HG03571 (cell line): ENCODE measurements around the gene C1orf21.

Source experiments
- ATAC-seq: cut with Tn5 transposase; IDR thresholded peaks from one replicate; pipeline ENCODE4 v1.9.1; 2021; ENCODE audit not compliant: unreplicated experiment

Gene C1orf21

DNA sequence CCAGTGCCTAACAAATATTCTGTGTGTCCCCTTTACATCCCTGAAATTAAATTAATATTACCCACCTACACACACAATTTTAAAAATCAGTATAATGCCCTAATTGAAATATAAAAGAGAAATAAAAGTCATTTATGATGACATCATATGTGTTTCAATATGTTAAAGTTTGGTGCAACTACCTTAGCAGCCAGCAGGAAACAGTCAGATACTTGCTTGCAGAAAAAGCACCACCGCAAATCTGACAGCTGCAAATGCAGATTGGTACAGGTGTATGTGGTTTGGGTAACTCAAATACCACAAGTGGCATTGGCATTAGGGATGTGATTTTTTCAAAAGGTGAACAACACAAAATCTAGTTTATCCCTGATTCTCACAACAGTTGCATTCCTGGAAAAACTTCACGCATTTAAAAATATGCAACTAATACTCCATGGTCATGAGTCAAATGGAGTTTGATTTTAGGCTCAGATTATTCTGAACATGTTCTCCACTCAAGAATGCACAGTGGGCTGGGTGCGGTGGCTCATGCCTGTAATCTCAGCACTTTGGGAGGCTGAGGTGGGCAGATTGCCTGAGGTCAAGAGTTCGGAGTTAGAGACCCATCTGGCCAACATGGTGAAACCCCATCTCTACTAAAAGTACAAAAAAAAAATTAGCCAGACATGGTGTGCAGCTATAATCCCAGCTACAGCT lies 261.5 kb downstream of the C1orf21 start:
- ATAC-seq: no peak

DNA sequence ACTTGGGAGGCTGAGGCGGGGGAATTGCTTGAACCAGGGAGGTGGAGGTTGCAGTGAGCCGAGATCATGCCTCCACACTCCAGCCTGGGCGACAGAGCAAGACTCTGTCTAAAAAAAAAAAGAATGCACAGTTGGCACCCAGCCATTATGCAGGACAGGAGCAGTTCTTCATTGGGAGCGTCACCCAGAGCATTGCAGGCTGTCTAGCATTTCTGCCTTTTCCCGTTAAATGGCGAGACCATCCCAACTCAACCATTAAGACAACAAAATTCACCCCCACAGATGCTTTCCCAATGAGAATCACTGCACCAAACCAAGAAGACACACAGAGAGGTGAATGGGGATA lies 262.0 kb downstream of the C1orf21 start:
- no peak for ATAC-seq

- ATAC-seq: peak; percentile 85
These were observed 262.6 kb downstream of the C1orf21 start for GRCh38 chr1:184649451-184649888.

DNA sequence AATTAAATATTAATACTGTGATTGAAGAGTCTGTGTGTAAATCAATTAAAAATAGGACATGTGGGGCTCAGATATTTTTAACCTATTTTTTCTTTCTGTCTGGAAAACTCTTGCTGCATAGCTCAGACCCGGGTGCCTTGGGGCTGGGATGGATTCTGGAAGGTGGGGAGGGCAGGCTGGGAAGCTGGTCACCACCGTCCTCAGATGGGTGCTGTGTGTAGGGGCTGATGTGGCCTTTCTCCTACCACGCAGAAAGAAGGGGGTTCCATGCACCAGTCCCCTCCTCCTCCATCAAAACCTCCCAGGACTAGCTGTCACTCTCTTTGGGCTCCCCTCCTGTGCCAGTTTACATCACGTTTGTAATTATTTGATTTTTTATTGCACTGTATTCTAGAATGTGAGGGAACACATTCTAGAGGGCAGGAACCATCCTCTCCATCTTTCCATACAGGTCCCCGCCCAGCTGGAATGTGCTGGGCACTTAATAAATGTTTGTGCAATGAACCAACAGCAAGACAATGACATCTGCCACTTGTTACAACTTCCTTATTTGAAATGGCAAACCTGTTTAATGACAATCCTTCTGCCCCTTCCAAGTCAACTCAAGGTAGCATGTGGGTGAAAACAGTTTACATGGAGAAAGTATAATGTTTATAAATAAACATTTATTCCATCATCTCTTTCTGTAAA lies 263.5 kb downstream of the C1orf21 start:
- no peak for ATAC-seq

GRCh38 chr1:184655185-184655584 lies 268.4 kb downstream of the C1orf21 start:
- ATAC-seq: no peak

- ATAC-seq: no peak
These were observed 269.4 kb downstream of the C1orf21 start for GRCh38 chr1:184656221-184656620.

GRCh38 chr1:184658055-184658454 lies 271.2 kb downstream of the C1orf21 start:
- no peak for ATAC-seq

DNA sequence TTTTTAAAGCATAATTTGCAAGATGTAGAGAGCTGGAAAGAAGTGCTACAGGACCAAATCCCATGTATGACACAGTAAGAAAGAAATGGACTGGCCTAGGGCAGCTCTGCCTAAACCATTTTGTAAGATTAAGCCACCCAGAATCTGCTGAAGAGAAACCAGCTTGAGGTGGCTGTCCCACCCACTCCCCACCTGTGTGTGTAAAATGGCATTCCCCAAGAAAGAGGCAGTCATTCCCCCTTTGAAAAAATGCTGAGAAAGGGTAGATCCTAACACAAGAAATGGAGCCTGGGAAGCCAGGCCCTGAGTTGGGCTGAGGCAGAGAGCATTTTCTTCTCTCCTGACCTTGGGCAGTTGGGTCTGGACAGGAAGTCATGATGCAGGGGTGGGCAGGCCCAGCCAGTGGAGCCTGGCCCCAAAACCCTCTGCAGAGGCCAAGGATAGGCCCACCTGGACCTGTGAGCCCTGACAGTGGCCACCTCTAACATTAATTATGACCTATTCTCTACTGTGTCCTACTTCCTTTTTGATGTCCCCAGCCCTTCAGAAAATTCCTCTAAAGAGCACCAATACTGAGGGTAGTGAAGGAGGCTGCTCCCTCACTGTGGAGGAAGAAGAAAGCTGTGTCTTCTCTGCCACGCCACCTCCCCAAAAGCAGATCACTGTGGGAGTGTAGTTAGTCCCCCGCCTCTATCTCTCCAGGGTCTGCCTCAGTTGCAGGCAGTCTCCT lies 273.8 kb downstream of the C1orf21 start:
- no peak for ATAC-seq

DNA sequence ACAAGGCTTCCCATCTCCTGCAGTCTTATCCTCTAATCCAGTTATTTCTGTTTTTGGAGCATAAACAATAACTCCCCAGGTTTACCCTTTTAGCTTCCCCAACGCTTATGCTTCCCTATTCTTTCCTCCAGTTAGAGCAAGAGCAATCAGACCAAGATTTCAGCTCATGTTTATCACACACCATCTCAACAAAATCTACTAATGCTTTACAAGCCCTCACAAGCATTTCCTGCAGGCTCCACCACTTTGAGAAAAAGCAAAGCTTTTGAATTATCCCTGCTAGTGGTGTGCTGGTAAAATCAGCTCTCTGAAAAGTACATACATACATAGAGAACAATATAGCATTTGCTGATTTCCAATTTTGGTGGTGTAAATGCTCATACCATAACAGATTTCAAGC lies 275.0 kb downstream of the C1orf21 start:
- no peak for ATAC-seq

DNA sequence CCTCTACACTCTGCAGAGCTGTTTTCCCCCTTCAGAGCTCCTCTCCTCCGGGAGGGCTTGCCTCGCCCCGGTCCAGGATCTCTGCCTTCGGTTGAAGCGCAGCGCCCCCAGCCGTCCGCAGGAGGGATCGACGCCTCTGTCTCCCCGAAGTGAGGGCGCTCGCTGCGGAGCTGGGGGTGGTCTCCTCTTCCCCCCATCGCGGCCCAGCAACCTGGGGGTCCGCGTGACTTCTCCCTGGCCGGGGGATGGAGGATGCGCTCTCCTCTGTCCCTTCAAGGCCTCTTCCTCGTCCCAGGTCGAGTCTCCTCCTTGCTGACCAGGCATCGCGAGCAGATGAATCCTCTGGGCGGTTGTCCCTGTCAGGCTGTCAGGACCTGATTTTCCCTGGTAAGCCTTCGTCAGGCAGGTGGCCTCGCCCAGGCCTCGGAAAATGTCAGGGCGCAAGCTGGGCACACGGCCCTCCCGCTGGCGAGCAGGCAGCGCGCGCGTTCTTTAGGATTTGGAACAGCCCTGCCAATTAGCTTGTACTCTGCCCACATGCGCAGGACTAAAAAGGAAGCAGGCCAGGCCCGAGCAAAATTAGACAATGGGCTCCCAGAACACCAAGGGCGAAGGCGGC lies 277.3 kb downstream of the C1orf21 start:
- peak; percentile 78 for ATAC-seq

- ATAC-seq: no peak
These were observed 277.8 kb downstream of the C1orf21 start for GRCh38 chr1:184664661-184665060.

DNA sequence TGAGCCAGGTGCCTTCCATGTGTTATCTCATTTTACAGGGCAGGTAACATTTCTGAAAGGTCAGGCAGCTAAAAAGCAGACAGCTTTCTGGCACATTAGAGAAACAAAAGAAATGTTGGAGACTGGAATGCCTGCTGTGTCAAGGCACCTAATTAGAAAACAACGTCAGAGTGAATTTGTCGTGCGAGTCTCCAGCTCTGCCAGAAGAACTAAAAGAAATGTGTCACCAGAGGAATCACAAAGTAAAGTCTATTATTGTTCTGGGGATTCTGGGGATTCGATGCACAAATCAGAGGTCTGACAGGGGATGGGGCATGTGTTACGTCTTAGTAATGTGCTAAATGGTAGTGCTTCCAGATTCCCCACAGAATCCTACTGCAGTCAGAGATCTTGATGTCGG lies 278.5 kb downstream of the C1orf21 start:
- ATAC-seq: no peak

DNA sequence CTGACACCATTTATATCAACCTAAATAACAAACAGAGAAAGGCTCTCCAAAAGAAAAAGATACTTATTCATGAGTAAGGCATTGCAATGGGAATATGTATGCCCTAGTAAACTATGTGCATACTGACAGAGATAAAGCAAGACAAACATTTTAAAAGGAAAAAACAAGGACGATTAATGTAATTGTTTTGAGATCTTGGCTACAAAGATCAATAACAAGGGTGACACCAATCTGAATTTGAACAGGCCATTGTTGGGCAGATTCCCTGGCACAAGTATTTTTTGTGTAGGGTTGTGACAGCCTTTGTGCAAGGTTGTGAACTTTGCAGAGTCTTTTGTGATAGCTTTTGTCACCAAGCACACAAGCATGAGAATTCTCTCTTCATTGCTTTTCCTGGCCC lies 282.6 kb downstream of the C1orf21 start:
- ATAC-seq: no peak

DNA sequence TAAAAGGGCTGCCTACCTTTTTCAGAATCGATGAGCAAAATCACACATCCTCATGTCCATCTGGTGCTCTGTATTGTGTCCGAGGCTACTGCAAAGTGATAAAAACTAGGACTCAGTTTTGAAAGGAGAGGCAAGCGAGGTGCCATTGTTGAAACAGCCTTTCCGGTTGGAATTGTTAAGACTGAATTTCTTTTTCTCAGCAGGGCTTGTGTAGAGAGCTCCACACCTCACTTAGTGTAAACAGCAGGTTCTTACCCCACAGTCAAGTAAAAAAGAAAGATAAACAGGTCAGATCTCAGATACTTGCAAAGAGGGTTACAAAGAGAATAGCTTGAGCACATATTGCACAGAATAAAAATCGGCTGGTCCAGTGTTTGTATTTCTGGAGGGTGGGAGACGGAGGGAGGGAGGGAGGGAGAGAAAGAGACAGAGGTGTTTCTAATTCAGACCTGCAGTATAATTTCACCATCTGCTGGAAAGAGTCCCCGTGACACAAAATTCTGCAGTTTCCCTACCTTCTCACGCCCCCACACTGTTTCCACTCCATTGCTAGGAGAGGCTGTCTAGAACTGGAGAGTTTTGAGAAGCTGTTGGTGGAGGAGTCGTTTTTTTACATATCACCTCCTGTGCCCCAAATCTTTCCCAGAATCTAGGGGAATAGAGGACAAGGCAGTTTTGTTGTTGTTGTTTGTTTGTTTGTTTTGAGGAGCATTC lies 285.3 kb downstream of the C1orf21 start:
- ATAC-seq: no peak

DNA sequence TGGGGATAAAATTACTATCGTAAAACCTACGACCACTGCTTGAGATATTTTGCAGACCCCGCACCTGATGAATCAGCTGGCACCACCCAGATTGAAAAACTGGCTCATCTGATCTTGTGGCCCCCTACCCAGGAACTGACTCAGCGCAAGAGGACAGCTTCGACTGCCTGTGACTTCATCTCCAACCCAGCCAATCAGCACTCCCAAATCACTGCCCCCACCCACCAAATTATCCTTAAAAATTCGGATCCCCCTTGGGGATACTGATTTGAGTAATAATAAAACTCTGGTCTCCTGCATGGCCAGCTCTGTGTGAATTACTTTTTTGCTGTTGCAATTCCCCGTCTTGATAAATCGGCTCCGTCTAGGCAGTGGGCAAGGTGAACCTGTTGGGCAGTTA lies 286.5 kb downstream of the C1orf21 start:
- ATAC-seq: no peak

GRCh38 chr1:184677344-184677743 lies 290.5 kb downstream of the C1orf21 start:
- ATAC-seq: no peak
